ENCODE data around the gene FREM3.

DNA sequence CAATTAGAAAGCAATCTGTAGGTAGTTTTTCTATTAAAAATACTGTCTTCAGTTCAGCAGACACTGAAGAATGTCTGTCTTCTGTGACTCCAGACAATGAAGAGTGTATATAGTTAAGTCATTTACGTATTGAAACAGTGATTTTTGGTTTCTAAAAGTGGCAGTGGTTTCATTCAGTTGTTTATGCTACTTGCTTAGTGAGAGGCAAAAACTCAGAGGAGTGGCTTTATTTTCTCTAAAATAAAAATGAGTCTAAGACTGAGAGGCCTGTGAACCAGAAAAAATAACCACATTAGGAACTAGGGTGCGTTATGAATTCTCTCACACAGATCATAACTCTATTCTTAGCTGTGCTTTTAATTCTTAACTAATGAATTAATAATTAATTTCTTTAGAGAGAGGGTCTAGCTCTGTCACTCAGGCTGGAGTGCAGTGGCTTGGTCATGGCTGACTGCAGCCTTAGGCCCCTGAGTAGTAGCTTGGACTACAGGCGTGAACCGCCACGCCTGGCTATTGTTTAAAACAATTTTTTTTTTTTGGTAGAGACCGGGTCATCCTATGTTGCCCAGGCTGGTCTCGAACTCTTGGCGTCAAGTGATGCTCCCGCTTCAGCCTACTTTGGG is 31.4 kb downstream of the FREM3 start:
- TF ChIP-seq, protein P1, sequence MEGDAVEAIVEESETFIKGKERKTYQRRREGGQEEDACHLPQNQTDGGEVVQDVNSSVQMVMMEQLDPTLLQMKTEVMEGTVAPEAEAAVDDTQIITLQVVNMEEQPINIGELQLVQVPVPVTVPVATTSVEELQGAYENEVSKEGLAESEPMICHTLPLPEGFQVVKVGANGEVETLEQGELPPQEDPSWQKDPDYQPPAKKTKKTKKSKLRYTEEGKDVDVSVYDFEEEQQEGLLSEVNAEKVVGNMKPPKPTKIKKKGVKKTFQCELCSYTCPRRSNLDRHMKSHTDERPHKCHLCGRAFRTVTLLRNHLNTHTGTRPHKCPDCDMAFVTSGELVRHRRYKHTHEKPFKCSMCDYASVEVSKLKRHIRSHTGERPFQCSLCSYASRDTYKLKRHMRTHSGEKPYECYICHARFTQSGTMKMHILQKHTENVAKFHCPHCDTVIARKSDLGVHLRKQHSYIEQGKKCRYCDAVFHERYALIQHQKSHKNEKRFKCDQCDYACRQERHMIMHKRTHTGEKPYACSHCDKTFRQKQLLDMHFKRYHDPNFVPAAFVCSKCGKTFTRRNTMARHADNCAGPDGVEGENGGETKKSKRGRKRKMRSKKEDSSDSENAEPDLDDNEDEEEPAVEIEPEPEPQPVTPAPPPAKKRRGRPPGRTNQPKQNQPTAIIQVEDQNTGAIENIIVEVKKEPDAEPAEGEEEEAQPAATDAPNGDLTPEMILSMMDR (IDR thresholded peaks at IDR 0.05): no peak
- no peak for TF ChIP-seq ZFX (IDR thresholded peaks at IDR 0.05; ENCODE audit: borderline replicate concordance)
